ENCODE results near the gene KXD1. TPM values are rescaled to one million over a fixed set of nuclear protein-coding genes. Genes with fewer than 3 reads are reported as not detected.
A peak's percentile ranks its signal among the peaks of the same experiment; 100 is the strongest.

The KXD1 gene
- polyA plus RNA-seq, 2 of the 4 experiments (the other 2 are of a cell fraction): 62.8 to 83.9 TPM

- Histone ChIP-seq H3K4me3 (no peak overlapping the region), H3K4me2 (no peak overlapping the region), H3K4me1 (peaks cover 13% of the 10 kb centered on the region), H3K9me3 (no peaks in the 10 kb centered on the region), H3K27ac (no peak overlapping the region)
- ChIA-PET POLR2A (interaction anchor here (1.1 kb wide), 1 partner anchor 11 kb away, joined by 3 read pairs; no protein-coding TSS in a partner anchor), CTCF (interaction anchor here (0.6 kb wide), 1 partner anchor 246 kb away, joined by 4 read pairs; the partner anchor contains the start of gene LSM4)
- TF ChIP-seq POLR2A (IDR thresholded peaks at IDR 0.05; ENCODE audit: low read length) (no peak), ZNF302 (CRISPR knock-in tag; IDR thresholded peaks at IDR 0.05) (no peak), SREBF2 (IDR thresholded peaks at IDR 0.05) (no peak), NFE2L2 (conservative IDR thresholded peaks at IDR 0.05; ENCODE audit: low read length) (no peak), BHLHE40 (IDR thresholded peaks at IDR 0.05; ENCODE audit: low read depth, low read length) (no peak), PHF8 (IDR thresholded peaks at IDR 0.05; ENCODE audit: borderline replicate concordance, low read depth) (no peak), REST (IDR thresholded peaks at IDR 0.05) (no peak), USF2 (IDR thresholded peaks at IDR 0.05) (no peak), JUNB (IDR thresholded peaks at IDR 0.05) (no peak)
- DNase-seq (ENCODE audit: low read depth in 1 of 2, low spot score in 1 of 2) (no peak), ATAC-seq (no peak), FAIRE-seq (no peak)
- 92% methylated on average over 6 of the region's 15 CpGs for WGBS (ENCODE audit: missing lambda C conversion rate)
Observed at GRCh38 chr19:18568367-18568766, 10.7 kb downstream of the KXD1 start.

GRCh38 chr19:18571564-18572344, 14.1 kb downstream of the KXD1 start, which contains the start of gene UBA52:
TSS of gene UBA52 (plus strand) at chr19:18571857. CDS start at chr19:18573301, 1,444 bp downstream.
- FAIRE-seq (no peak), ATAC-seq (peak; percentile 96 to 98), DNase-seq (ENCODE audit: low read depth in 1 of 2, low spot score in 1 of 2) (peak; percentile 69 to 97)
- no peaks in the 10 kb centered on the region for H3K9me3 ChIP-seq
- peak within 1 kb of the TSS; percentile 86 to 95 for H3K27ac ChIP-seq
- WGBS (ENCODE audit: missing lambda C conversion rate): 0% methylated on average over 30 of the region's 75 CpGs
- peak within 1 kb of the TSS; percentile 99 for H3K4me2 ChIP-seq
- CTCF ChIA-PET: interaction anchor here (0.6 to 1.6 kb wide), 8 partner anchors 10 to 279 kb away, joined by 3 to 7 read pairs (median 4); no protein-coding TSS in a partner anchor
- H3K4me1 ChIP-seq: peaks cover 19% of the 10 kb centered on the region
- POLR2A ChIA-PET: interaction anchor here (0.5 to 2.8 kb wide), 8 partner anchors 8 to 292 kb away, joined by 3 to 31 read pairs (median 5); partner anchors contain the start of genes KXD1 and REX1BD
- peak within 1 kb of the TSS; percentile 87 for H3K4me3 ChIP-seq
- TF ChIP-seq HOXA7 (CRISPR knock-in tag; IDR thresholded peaks at IDR 0.05): no peak
- TF ChIP-seq HMGXB4 (CRISPR knock-in tag; IDR thresholded peaks at IDR 0.05; ENCODE audit: borderline replicate concordance): no peak
- TF ChIP-seq SMC3 (IDR thresholded peaks at IDR 0.05): no peak; the same call in 2 of the 3 replicates
- no peak for TF ChIP-seq POLR2AphosphoS2 (conservative IDR thresholded peaks at IDR 0.05; ENCODE audit: low read length)
- TF ChIP-seq JUNB (IDR thresholded peaks at IDR 0.05): no peak
- no peak for TF ChIP-seq FOSB (CRISPR knock-in tag; IDR thresholded peaks at IDR 0.05)
- peak; percentile 52; the same call in 1 of the 2 replicates for TF ChIP-seq KDM5A (IDR thresholded peaks at IDR 0.05)
- TF ChIP-seq CHD2 (IDR thresholded peaks at IDR 0.05; ENCODE audit: low read length, partially characterized antibody): no peak
- 0 out of 2 replicates have a peak, but pooled peaks have one; percentile 35 for TF ChIP-seq PBX3 (IDR thresholded peaks at IDR 0.05)
- TF ChIP-seq RNF2 (IDR thresholded peaks at IDR 0.05; ENCODE audit: borderline replicate concordance, low read depth): no peak
- TF ChIP-seq ESRRA (IDR thresholded peaks at IDR 0.05; ENCODE audit: borderline replicate concordance, low read length): no peak
- no peak for TF ChIP-seq FOXS1 (CRISPR knock-in tag; IDR thresholded peaks at IDR 0.05)
- TF ChIP-seq RAD21 (conservative IDR thresholded peaks at IDR 0.05 in 1 of 2, IDR thresholded peaks at IDR 0.05 in 1 of 2): no peak
- TF ChIP-seq REST (IDR thresholded peaks at IDR 0.05): no peak
- no peak for TF ChIP-seq RARB (CRISPR knock-in tag; IDR thresholded peaks at IDR 0.05)
- TF ChIP-seq RFX5 (IDR thresholded peaks at IDR 0.05): no peak
- TF ChIP-seq MAFK (IDR thresholded peaks at IDR 0.05; ENCODE audit: partially characterized antibody): no peak
- TF ChIP-seq EP300 (IDR thresholded peaks at IDR 0.05): no peak
